Omental fat pad (tissue), 4 donors: Measurements from ENCODE around the gene SMYD4. TPM values are rescaled to one million over a fixed set of nuclear protein-coding genes. Genes with fewer than 3 reads are reported as not detected.
"Not testable (repeated sequence)": the region's sequence is repeated elsewhere in the genome, so short reads cannot be mapped to it uniquely, and the experiment has no call there.

Experiments used
- ATAC-seq: fragments of 150-250 bp; one replicate; pipeline ENCODE4 v1.9.1; 2016; ENCODE audit warnings: mild to moderate bottlenecking, moderate library complexity; ENCODE audit not compliant: low FRiP score
- DNase-seq: peaks from one replicate; pipeline ENCODE4 v3.0.0-alpha.2; 2019; ENCODE audit warnings: low spot score
- total RNA-seq, 4 donors: library from RNA; depleted of rRNA; stranded (reverse); fragments of >200 nt; gene quantifications; one replicate each; pipeline ENCODE4 v1.1.0, GENCODE V29; 2016
- TF ChIP-seq, protein P1 (sequence below), 3 donors: fragments of 450-650 bp; IDR thresholded peaks; one replicate each; pipeline ENCODE4 v1.5.1; 2016 to 2017; ENCODE audit warnings: antibody characterized with exemption in 3 of 3, mild to moderate bottlenecking in 3 of 3, moderate library complexity in 2 of 3

Gene SMYD4
- total RNA-seq, 4 donors from 2014 or later, result 9.1 to 28.2 (median 20.3) TPM

- no peak for ATAC-seq
- TF ChIP-seq, protein P1, sequence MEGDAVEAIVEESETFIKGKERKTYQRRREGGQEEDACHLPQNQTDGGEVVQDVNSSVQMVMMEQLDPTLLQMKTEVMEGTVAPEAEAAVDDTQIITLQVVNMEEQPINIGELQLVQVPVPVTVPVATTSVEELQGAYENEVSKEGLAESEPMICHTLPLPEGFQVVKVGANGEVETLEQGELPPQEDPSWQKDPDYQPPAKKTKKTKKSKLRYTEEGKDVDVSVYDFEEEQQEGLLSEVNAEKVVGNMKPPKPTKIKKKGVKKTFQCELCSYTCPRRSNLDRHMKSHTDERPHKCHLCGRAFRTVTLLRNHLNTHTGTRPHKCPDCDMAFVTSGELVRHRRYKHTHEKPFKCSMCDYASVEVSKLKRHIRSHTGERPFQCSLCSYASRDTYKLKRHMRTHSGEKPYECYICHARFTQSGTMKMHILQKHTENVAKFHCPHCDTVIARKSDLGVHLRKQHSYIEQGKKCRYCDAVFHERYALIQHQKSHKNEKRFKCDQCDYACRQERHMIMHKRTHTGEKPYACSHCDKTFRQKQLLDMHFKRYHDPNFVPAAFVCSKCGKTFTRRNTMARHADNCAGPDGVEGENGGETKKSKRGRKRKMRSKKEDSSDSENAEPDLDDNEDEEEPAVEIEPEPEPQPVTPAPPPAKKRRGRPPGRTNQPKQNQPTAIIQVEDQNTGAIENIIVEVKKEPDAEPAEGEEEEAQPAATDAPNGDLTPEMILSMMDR (IDR thresholded peaks at IDR 0.05), result no peak
Measured at GRCh38 chr17:1870592-1870991, 40.9 kb upstream of the SMYD4 start.

DNA sequence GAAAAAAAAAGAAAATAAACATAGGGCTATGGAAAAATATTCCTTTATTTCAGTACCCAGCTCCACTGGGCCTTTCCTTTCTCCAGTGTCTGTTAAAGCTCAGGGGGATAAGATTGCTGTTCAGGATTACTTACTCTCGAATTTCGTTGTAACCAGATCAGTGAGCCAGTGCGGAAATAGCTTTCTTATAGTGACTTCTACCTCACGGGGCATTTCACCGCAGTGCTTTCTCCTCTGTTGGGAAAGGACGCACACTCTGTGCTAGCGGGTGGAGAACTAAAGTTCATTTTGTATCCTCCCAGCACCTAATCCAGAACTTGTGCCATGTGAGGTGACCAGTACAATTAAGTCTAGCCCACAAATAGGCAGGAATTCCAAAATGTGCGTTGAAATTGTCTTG, 38.4 kb upstream of the SMYD4 start:
- TF ChIP-seq, protein P1 (IDR thresholded peaks at IDR 0.05), result no peak
- DNase-seq, result no peak
- ATAC-seq, result no peak

More at GRCh38 chr17:1870592-1870991, 40.9 kb upstream of the SMYD4 start:
- DNase-seq, result no peak

DNA sequence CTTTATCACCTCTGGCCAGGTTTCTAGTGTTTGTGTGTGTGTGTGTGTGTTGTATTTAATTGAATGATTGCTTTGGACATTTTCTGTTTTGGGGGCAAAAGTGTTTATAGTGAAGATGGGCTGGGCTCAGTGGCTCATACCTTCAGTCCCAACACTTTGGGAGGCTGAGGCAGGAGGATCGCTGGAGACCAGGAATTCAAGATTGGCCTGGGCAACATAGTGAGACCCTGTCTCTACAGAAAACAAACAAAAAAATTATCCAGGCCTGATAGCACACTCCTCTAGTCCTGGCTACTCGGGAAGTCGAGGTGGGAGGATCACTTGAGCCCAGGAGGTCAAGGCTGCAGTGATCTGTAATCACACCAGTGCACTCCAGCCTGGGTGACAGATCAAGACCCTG, 37.6 kb upstream of the SMYD4 start:
- TF ChIP-seq, protein P1 (IDR thresholded peaks at IDR 0.05), result no peak
- no peak for ATAC-seq
- DNase-seq, result no peak

DNA sequence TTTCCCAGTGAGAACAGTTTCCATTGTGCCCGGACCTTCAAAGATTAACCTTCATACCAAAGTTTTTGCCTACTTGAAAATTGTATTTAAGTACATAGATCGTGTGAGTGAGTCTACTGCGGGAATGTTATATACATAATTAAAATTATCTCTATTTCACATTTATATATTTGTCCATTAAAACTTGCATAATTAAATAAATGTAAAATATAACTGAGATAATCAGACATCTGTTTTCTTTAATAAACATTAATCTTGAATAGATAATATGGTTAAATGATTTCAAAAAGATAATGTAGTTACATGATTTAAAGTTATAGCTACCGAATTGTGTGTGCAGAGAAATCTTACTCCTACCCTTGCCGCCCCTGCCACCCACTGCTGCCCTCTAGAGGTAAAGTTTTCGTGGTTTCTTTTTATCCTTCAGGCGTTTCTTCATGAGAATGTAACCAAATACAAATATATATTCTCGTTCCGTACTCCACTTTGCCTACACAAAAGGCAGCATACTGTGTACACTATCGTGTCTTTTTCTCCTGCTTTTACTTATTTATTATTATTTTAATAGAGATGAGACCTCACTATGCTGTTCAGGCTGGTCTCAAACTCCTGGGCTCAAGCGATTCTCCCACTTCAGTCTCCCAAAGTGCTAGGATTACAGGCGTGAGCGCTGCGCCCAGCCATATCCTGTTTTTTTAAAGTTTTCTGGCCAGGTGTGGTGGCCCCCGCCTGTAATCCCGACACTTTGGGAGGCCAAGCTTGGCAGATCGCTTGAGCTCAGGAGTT, 35.7 kb upstream of the SMYD4 start:
- DNase-seq (no peak), ATAC-seq (no peak)

DNA sequence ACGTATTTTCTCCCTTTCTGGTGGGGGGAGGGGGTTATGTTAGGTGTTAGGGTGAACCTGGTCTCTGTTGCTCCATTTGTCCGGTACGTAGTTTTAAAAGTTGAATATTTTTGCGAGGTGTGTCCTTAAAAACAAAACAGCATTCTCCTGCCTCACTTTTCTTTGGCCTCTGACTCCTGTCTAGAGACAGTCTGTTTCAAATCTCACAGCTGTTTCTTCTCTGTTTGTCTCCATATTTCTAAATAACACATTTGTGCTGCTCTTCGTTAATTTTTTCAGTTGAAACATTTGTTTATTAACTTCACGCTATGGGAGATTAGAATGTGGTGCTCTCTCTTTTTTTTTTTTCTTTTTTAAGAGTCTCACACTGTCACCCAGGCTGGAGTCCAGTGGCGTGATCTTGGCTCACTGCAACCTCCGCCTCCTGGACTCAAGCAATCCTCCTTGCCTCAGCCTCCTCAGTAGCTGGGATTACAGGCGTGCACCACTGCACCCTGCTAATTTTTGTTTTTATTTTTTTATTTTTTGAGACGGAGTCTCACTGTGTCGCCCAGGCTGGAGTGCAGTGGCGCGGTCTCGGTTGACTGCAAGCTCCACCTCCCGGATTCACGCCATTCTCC, 31.8 kb upstream of the SMYD4 start:
- TF ChIP-seq, protein P1 (IDR thresholded peaks at IDR 0.05), result no peak
- ATAC-seq (no peak), DNase-seq (no peak)

More for the DNA sequence above, 35.7 kb upstream of the SMYD4 start:
- TF ChIP-seq, protein P1 (IDR thresholded peaks at IDR 0.05), result no peak

DNA sequence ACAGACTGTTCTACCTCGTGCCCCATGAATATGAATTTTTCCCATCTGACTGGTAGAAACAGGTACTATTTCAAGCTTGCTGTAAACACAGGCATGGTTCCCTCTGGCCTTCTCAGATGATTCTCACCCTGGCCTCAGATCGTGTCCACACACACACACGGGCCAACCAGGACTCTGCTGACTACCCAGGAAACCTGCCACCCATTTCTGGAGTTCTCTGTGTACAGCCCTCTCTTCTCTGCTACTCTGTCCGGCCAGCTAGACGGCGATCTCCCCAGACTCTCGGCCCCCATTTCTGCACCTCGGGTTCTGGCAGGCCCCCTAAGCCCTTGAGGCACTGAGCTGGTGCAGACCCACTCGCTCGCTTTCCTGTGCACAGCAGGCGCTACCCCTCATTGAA, 31.3 kb upstream of the SMYD4 start:
- ATAC-seq (no peak), DNase-seq (no peak)
- TF ChIP-seq, protein P1 (IDR thresholded peaks at IDR 0.05), result no peak

DNA sequence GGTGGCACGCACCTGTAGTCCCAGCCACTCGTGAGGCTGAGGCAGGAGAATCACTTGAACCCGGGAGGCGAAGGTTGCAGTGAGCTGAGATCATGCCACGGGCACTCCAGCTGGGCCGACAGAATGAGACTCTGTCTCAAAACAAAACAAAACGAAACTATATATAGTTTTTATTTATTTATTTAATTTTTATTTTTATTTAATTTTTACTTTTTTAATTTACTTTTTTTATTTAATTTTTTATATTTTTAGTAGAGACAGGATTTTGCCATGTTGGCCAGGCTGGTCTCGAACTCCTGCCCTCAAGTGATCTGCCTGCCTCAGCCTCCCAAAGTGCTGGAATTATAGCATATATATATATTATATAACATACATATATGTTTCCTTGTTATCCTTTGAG, 26.8 kb upstream of the SMYD4 start:
- not testable (repeated sequence) for DNase-seq, ATAC-seq
